Glutamatergic neuron (in vitro differentiated cells): ENCODE results near the gene CBX4. TPM values are rescaled to one million over a fixed set of nuclear protein-coding genes. Genes with fewer than 3 reads are reported as not detected.

Experiments
- DNase-seq: peaks from one replicate; pipeline ENCODE4 v3.0.0; 2022
- H3K27ac Mint-ChIP-seq: one replicate; pipeline ENCODE4 v1.8.0; 2020; ENCODE audit warnings: mild to moderate bottlenecking, mixed read lengths, inconsistent platforms; ENCODE audit not compliant: unreplicated experiment
- H3K27me3 Mint-ChIP-seq: one replicate; pipeline ENCODE4 v1.8.0; 2020; ENCODE audit warnings: mild to moderate bottlenecking, moderate library complexity, mixed read lengths, inconsistent platforms; ENCODE audit not compliant: unreplicated experiment
- H3K36me3 Mint-ChIP-seq: one replicate; pipeline ENCODE4 v1.8.0; 2020; ENCODE audit warnings: mild to moderate bottlenecking, mixed read lengths, inconsistent platforms; ENCODE audit not compliant: unreplicated experiment
- H3K4me1 Mint-ChIP-seq: one replicate; pipeline ENCODE4 v1.8.0; 2020; ENCODE audit warnings: mild to moderate bottlenecking, low read depth, mixed read lengths, inconsistent platforms; ENCODE audit not compliant: unreplicated experiment
- H3K4me3 Mint-ChIP-seq: one replicate; pipeline ENCODE4 v1.8.0; 2020; ENCODE audit warnings: mild to moderate bottlenecking, mixed read lengths, inconsistent platforms; ENCODE audit not compliant: unreplicated experiment
- H3K9me3 Mint-ChIP-seq: one replicate; pipeline ENCODE4 v1.8.0; 2020; ENCODE audit warnings: mild to moderate bottlenecking, moderate library complexity, mixed read lengths, inconsistent platforms; ENCODE audit not compliant: unreplicated experiment
- total RNA-seq: library from RNA; stranded (reverse); fragmentation: NEBNext Ultra II Directional; extraction: Animal tissue kit (Norgen Biotek cat#: 25700); gene quantifications from one replicate; pipeline ENCODE4 v1.2.1, GENCODE V29; 2021; ENCODE audit not compliant: unreplicated experiment
- TF ChIP-seq, protein P1 (sequence below): fragments of 200-600 bp; sonication (generic); IDR thresholded peaks from one replicate; pipeline ENCODE4 v1.5.0; 2021; ENCODE audit not compliant: partially characterized antibody, unreplicated experiment

The CBX4 gene
- total RNA-seq, 1 donor from 2014 or later: 19.3 TPM

DNA sequence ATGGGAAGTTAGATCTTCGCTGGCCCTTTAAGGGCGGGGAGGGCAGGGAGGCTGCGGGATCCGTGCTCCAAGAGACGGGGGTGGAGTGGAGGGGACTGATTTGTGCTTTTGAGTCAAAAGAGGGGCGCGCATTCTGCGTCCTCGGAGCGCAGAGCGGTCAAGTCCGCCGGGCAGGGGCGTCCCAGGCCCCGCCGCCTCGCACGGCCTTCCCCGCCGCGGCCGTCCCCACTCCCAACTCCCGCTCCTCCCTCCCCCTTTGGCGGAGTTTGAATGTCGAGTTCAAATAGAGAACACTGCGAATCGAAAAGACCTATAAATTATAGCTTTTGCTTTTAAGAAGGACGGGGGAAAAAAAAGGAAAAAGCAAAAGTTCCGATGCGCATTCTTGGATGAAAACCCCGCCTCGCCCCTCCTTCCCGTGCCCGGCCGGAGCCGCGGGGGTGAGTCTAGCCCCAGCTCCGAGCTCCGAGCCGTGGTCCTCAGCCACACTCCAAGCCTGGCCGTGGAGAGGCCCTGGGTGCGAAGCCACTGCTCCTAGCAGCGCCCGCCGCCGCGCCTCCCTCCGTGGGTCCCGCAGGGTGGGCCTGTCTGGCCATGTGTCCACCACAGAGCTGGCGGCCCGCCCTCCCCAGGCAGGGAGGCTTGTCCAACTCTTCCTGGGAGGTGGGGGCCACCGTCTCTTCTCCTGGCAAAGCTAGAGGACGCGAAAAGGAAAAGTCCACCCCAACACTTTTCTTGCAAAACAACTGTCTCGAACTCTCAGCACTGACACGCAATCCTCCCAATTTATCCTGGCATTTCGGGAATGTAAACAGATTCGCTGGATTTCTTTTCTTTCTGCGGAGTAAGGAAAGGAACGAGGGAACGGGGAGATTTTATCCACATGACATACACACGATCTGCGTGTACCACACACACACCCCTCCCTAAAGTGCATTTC lies 46.0 kb downstream of the CBX4 start:
- TF ChIP-seq, protein P1, sequence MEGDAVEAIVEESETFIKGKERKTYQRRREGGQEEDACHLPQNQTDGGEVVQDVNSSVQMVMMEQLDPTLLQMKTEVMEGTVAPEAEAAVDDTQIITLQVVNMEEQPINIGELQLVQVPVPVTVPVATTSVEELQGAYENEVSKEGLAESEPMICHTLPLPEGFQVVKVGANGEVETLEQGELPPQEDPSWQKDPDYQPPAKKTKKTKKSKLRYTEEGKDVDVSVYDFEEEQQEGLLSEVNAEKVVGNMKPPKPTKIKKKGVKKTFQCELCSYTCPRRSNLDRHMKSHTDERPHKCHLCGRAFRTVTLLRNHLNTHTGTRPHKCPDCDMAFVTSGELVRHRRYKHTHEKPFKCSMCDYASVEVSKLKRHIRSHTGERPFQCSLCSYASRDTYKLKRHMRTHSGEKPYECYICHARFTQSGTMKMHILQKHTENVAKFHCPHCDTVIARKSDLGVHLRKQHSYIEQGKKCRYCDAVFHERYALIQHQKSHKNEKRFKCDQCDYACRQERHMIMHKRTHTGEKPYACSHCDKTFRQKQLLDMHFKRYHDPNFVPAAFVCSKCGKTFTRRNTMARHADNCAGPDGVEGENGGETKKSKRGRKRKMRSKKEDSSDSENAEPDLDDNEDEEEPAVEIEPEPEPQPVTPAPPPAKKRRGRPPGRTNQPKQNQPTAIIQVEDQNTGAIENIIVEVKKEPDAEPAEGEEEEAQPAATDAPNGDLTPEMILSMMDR: no peak
- Mint-ChIP-seq H3K4me1 (peaks cover 20% of the 10 kb centered on the region), H3K27me3 (peaks cover 24% of the 10 kb centered on the region), H3K27ac (no peak overlapping the region), H3K4me3 (peak overlapping the region; percentile 83), H3K9me3 (peaks cover 10% of the 10 kb centered on the region), H3K36me3 (peaks cover 4% of the 10 kb centered on the region)
- peak; percentile 49 for DNase-seq

DNA sequence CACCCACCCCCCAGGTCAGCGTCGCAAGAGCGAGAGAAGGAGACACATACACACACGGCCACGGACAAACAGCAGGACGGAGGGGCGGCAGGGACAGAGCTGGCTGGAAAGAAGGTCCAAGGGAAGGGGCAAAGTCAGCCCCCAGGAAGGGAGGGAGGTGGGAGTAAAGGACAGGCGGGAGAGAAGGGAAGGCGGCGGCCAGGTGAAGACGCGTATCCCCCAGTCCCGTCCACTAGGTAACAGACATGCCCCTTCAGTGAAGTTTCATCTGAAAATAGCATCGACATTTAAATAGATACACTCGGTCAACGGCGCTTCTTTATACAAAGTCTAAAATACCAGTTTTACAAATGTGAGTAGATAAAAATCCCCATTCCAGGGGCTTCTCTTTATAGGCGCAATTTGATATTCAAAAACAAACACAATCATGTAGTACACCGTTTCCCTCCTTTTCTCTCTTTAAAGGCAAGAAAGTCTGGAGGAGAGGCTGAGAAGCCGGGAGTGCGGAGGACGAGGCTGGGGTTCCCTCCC lies 46.8 kb downstream of the CBX4 start:
- Mint-ChIP-seq H3K4me3 (peak overlapping the region; percentile 77), H3K27me3 (peaks cover 27% of the 10 kb centered on the region)

DNA sequence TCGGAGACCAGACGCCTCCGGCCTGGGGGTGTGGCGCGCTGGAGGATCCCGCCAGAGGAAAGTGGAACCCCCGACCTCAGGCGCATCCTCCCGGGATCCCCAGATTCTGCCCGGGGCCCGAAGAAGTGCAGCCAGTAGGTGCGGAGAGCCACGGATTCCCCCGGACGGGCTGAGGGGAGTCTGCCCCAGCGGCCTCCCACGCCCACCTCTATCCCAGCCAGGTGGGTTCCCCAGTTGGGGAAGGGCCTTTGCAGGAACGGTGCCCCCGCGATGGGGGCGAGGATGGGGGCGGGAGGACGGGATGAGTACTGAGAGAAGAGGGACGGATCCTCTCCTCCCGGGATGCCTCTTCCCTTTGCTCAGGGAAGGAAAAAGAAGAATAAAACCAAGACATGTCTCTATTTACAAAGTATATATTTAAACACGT lies 47.5 kb downstream of the CBX4 start:
- H3K4me3 Mint-ChIP-seq: peak overlapping the region; percentile 77
- TF ChIP-seq, protein P1: no peak
- peaks cover 12% of the 10 kb centered on the region for H3K9me3 Mint-ChIP-seq
- H3K36me3 Mint-ChIP-seq: peaks cover 4% of the 10 kb centered on the region
- no peak overlapping the region for H3K27ac Mint-ChIP-seq
- peaks cover 29% of the 10 kb centered on the region for H3K4me1 Mint-ChIP-seq
- peaks cover 30% of the 10 kb centered on the region for H3K27me3 Mint-ChIP-seq
- DNase-seq: peak; percentile 24

More for the DNA sequence above, 46.8 kb downstream of the CBX4 start:
- peaks cover 12% of the 10 kb centered on the region for H3K9me3 Mint-ChIP-seq
- DNase-seq: no peak
- H3K27ac Mint-ChIP-seq: no peak overlapping the region
- TF ChIP-seq, protein P1: no peak
- H3K36me3 Mint-ChIP-seq: peaks cover 4% of the 10 kb centered on the region
- H3K4me1 Mint-ChIP-seq: peaks cover 26% of the 10 kb centered on the region

DNA sequence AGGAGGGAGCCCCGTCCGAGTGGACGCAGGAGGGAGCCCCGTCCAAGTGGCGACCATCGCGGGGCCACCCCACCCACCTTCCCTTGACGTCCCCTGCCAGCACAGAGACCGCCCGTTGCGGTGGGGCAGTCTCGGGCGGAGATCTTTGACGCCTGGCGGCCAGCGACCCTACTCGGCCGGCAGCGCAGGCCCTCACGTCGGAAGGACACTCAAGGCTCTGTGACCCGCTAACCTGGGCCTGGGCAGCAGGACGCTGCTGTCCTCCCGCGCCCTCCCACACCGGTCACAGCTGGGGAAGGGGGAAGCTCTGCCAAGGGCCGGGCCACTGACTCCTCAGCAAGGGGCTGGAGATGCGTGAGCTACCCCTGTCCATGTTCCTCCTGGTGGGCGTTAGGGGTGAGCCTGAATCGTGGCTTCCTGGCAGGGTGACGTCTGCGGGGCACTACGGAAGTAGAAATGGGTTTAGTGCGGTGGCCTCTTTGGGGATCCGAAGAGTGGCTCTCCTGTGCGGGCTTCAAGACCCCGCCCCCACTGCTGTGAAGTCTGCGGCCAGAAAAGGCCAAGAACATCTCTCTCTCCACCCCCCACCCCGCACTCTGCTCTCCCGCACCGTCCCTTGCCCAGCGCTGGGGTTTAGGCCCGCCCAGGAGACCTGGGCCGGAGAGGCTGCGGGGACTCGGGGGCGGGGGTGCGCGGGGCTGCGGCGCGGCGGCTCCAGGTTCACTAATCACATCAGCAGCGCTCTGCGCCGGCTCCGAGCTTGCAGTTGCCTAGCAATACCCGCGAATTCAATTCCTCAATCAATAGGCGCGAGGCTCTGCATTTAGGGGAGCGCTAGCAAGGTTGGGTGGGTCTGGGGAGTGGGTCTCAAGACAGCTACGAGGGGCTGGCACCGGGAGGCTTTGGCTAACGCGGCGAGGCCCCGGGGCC lies 48.2 kb downstream of the CBX4 start:
- DNase-seq: peak; percentile 57

More for the DNA sequence above, 48.2 kb downstream of the CBX4 start:
- no peak overlapping the region for H3K27ac Mint-ChIP-seq
- peaks cover 30% of the 10 kb centered on the region for H3K4me1 Mint-ChIP-seq
- H3K4me3 Mint-ChIP-seq: no peak overlapping the region
- H3K27me3 Mint-ChIP-seq: peaks cover 28% of the 10 kb centered on the region
- H3K9me3 Mint-ChIP-seq: peaks cover 7% of the 10 kb centered on the region
- peaks cover 4% of the 10 kb centered on the region for H3K36me3 Mint-ChIP-seq
- TF ChIP-seq, protein P1: no peak
